Measurements from ENCODE around the gene ZDHHC17.

GRCh38 chr12:76830436-76830835 lies 66.5 kb downstream of the ZDHHC17 start:
- no peak for TF ChIP-seq FOSL2 (CRISPR knock-in tag; IDR thresholded peaks at IDR 0.05)
- TF ChIP-seq TAF1 (CRISPR knock-in tag; IDR thresholded peaks at IDR 0.05) = no peak
- no peak for TF ChIP-seq MEIS1 (CRISPR knock-in tag; IDR thresholded peaks at IDR 0.05; ENCODE audit: borderline replicate concordance)
- no peak for TF ChIP-seq RFX5 (IDR thresholded peaks at IDR 0.05; ENCODE audit: low read depth, low read length)
- no peak for TF ChIP-seq HOMEZ (CRISPR knock-in tag; IDR thresholded peaks at IDR 0.05; ENCODE audit: low read depth)
- TF ChIP-seq NFATC3 (CRISPR knock-in tag; IDR thresholded peaks at IDR 0.05) = no peak

Data from HepG2 (cell line).